NCI-H146 treated with DMSO at 0.1 percent for 48 hours (cell line): Measurements from ENCODE around the gene CCDC74A.
"Not testable (repeated sequence)": the region's sequence is repeated elsewhere in the genome, so short reads cannot be mapped to it uniquely, and the experiment has no call there.

ENCODE experiments used
- DNase-seq: peaks from one replicate; lab custom pipeline; 2025; ENCODE audit not compliant: unreplicated experiment; lab: John Stamatoyannopoulos, UW

The CCDC74A gene

GRCh38 chr2:131527131-131528001 lies at the start of gene CCDC74A:
Gene CCDC74A, plus strand, starts transcription at chr2:131527888. Its CDS starts 83 bp downstream, at chr2:131527971.
- DNase-seq: peak; percentile 69

GRCh38 chr2:131478074-131478849 lies 49.4 kb upstream of the CCDC74A start:
- not testable (repeated sequence) for DNase-seq

GRCh38 chr2:131478850-131479461 lies 48.7 kb upstream of the CCDC74A start:
- DNase-seq: not testable (repeated sequence)

GRCh38 chr2:131480351-131480750 lies 47.3 kb upstream of the CCDC74A start:
- DNase-seq: not testable (repeated sequence)

GRCh38 chr2:131482506-131483155 lies 45.1 kb upstream of the CCDC74A start:
- DNase-seq: not testable (repeated sequence)

GRCh38 chr2:131483981-131484820 lies 43.5 kb upstream of the CCDC74A start:
- not testable (repeated sequence) for DNase-seq

- DNase-seq: not testable (repeated sequence)
Observed at GRCh38 chr2:131484906-131485460, 42.7 kb upstream of the CCDC74A start.

- DNase-seq: not testable (repeated sequence)
Observed at GRCh38 chr2:131486201-131486902, 41.3 kb upstream of the CCDC74A start.

GRCh38 chr2:131488306-131489205 lies 39.1 kb upstream of the CCDC74A start:
- no peak for DNase-seq

- DNase-seq: not testable (repeated sequence)
Observed at GRCh38 chr2:131490616-131491468, 36.8 kb upstream of the CCDC74A start.

GRCh38 chr2:131491469-131491836 lies 36.2 kb upstream of the CCDC74A start:
- not testable (repeated sequence) for DNase-seq

- not testable (repeated sequence) for DNase-seq
Observed at GRCh38 chr2:131492015-131492417, 35.7 kb upstream of the CCDC74A start, which contains the start of gene MZT2A. Gene MZT2A, minus strand, starts transcription at chr2:131492397. Its CDS starts 21 bp downstream, at chr2:131492376.

- peak; percentile 93 for DNase-seq
Observed at GRCh38 chr2:131492418-131493198, 35.1 kb upstream of the CCDC74A start.

GRCh38 chr2:131493199-131493968 lies 34.3 kb upstream of the CCDC74A start:
- DNase-seq: peak; percentile 31

- not testable (repeated sequence) for DNase-seq
Observed at GRCh38 chr2:131495506-131495905, 32.2 kb upstream of the CCDC74A start.
